Liver (tissue), 9 donors: Measurements from ENCODE around the gene SEMA3G. TPM values are rescaled to one million over a fixed set of nuclear protein-coding genes. Genes with fewer than 3 reads are reported as not detected.

Source experiments
- DNase-seq: peaks from one replicate; pipeline ENCODE4 v3.0.0-alpha.2; 2017; ENCODE audit warnings: low spot score
- H3K27ac ChIP-seq, 2 donors: one replicate each; pipeline ENCODE4 v1.7.0; 2013; ENCODE audit warnings: inconsistent platforms in 2 of 2, low read length in 2 of 2, control low read depth in 1 of 2, low read depth in 1 of 2, mild to moderate bottlenecking in 1 of 2
- H3K27me3 ChIP-seq, 4 donors: one replicate each; pipeline versions ENCODE4 v1.6.1 to v1.7.0; 2013; ENCODE audit warnings: low read length in 3 of 4, inconsistent platforms in 1 of 4, mild to moderate bottlenecking in 1 of 4, moderate library complexity in 1 of 4; ENCODE audit not compliant: control insufficient read depth in 4 of 4, insufficient read depth in 4 of 4
- H3K36me3 ChIP-seq, 4 donors: one replicate each; pipeline versions ENCODE4 v1.6.1 to v1.7.0; 2013; ENCODE audit warnings: low read length in 3 of 4, mild to moderate bottlenecking in 3 of 4, low read depth in 1 of 4, moderate library complexity in 1 of 4; ENCODE audit not compliant: control insufficient read depth in 4 of 4, insufficient read depth in 3 of 4
- H3K4me1 ChIP-seq, 4 donors: one replicate each; pipeline versions ENCODE4 v1.6.1 to v1.7.0; 2013; ENCODE audit warnings: low read length in 3 of 4, mild to moderate bottlenecking in 3 of 4, moderate library complexity in 1 of 4; ENCODE audit not compliant: control insufficient read depth in 4 of 4, insufficient read depth in 4 of 4
- H3K4me3 ChIP-seq, 3 donors: one replicate each; pipeline versions ENCODE4 v1.6.1 to v1.7.0; 2013; ENCODE audit warnings: low read length in 3 of 3, control low read depth in 1 of 3, low read depth in 1 of 3, mild to moderate bottlenecking in 1 of 3
- H3K9ac ChIP-seq, 2 donors: one replicate each; pipeline ENCODE4 v1.7.0; 2013; ENCODE audit warnings: low read length in 2 of 2, mild to moderate bottlenecking in 2 of 2, moderate library complexity in 2 of 2, control low read depth in 1 of 2, low read depth in 1 of 2
- H3K9me3 ChIP-seq, 4 donors: one replicate each; pipeline versions ENCODE4 v1.6.1 to v1.7.0; 2013; ENCODE audit warnings: low read length in 3 of 4; ENCODE audit not compliant: control insufficient read depth in 4 of 4
- ATF3 ChIP-seq: IDR thresholded peaks from 2 replicates; pipeline ENCODE4 v1.6.1; 2016; ENCODE audit warnings: antibody characterized with exemption
- CTCF ChIP-seq: fragments of 150-350 bp; IDR thresholded peaks from 2 replicates; pipeline ENCODE4 v1.5.1; 2017; ENCODE audit warnings: improper control_type of control experiment, low read depth, low read length; ENCODE audit not compliant: missing input control
- EGR1 ChIP-seq, 2 donors: IDR thresholded peaks; 2 replicates each; pipeline ENCODE4 v1.6.1; 2016 to 2018; ENCODE audit warnings: antibody characterized with exemption in 2 of 2, low read depth in 2 of 2
- FOXA1 ChIP-seq: IDR thresholded peaks from 2 replicates; pipeline ENCODE4 v1.6.1; 2016; ENCODE audit warnings: antibody characterized with exemption
- FOXA2 ChIP-seq: IDR thresholded peaks from 2 replicates; pipeline ENCODE4 v1.6.1; 2016; ENCODE audit warnings: antibody characterized with exemption
- GABPA ChIP-seq, 2 donors: IDR thresholded peaks in 1 of 2; conservative IDR thresholded peaks in 1 of 2; 2 replicates each; pipeline ENCODE4 v1.6.1; 2016; ENCODE audit warnings: antibody characterized with exemption in 2 of 2, mild to moderate bottlenecking in 1 of 2, moderate library complexity in 1 of 2
- HNF4A ChIP-seq, 2 donors: conservative IDR thresholded peaks; 2 replicates each; pipeline ENCODE4 v1.6.1; 2016; ENCODE audit warnings: antibody characterized with exemption in 2 of 2, mild to moderate bottlenecking in 2 of 2
- HNF4G ChIP-seq: IDR thresholded peaks from 2 replicates; pipeline ENCODE4 v1.6.1; 2016; ENCODE audit warnings: antibody characterized with exemption
- MAX ChIP-seq: IDR thresholded peaks from 2 replicates; pipeline ENCODE4 v1.6.1; 2016; ENCODE audit warnings: antibody characterized with exemption
- NR2F2 ChIP-seq: IDR thresholded peaks from 2 replicates; pipeline ENCODE4 v1.6.1; 2016; ENCODE audit warnings: antibody characterized with exemption
- RAD21 ChIP-seq, 2 donors: IDR thresholded peaks; 2 replicates each; pipeline ENCODE4 v1.6.1; 2016; ENCODE audit warnings: antibody characterized with exemption in 2 of 2, mild to moderate bottlenecking in 2 of 2
- REST ChIP-seq: IDR thresholded peaks from 2 replicates; pipeline ENCODE4 v1.6.1; 2016; ENCODE audit warnings: antibody characterized with exemption, mild to moderate bottlenecking
- SP1 ChIP-seq: IDR thresholded peaks from 2 replicates; pipeline ENCODE4 v1.6.1; 2018; ENCODE audit warnings: antibody characterized with exemption, mild to moderate bottlenecking
- TAF1 ChIP-seq: conservative IDR thresholded peaks from 2 replicates; pipeline ENCODE4 v1.6.1; 2016; ENCODE audit warnings: antibody characterized with exemption, mild to moderate bottlenecking
- YY1 ChIP-seq: IDR thresholded peaks from 2 replicates; pipeline ENCODE4 v1.6.1; 2016; ENCODE audit warnings: antibody characterized with exemption, mild to moderate bottlenecking
- ZBTB33 ChIP-seq: IDR thresholded peaks from 2 replicates; pipeline ENCODE4 v1.6.1; 2016; ENCODE audit warnings: antibody characterized with exemption
- WGBS: extraction: QIAGEN DNeasy Blood & Tissue Kit; methylation state at CpG from one replicate; pipeline ENCODE4 v1.1.7; 2013; 5-methylcytosine and 5-hydroxymethylcytosine counted together
- polyA plus RNA-seq, 2 donors: library from polyadenylated mRNA; stranded (reverse) in 1 of 2; unstranded in 1 of 2; fragments of 200-250 nt in 1 of 2; fragments of >200 nt in 1 of 2; fragmentation: Nextera tagmentation in 1 of 2; extraction: Ambion mirVana in 1 of 2; gene quantifications; one replicate each; pipeline versions ENCODE4 v1.2.1 to v1.2.3, GENCODE V29; 2013 to 2015
- total RNA-seq, 2 donors: library from RNA; depleted of rRNA; stranded (reverse); fragments of >200 nt; gene quantifications; one replicate each; pipeline ENCODE4 v1.2.3, GENCODE V29; 2014
- donor health status: healthy.
- donor health status: healthy.
- donor health status: healthy.
- donor health status: healthy.
- donor health status: healthy.

SEMA3G gene
- total and polyA plus RNA-seq, 4 donors = 0.47 to 1.2 (median 0.74) TPM

- 96% methylated on average over 10 of the region's 10 CpGs for WGBS
These were observed 50.0 kb downstream of the SEMA3G start for GRCh38 chr3:52394751-52395502.

GRCh38 chr3:52393959-52394670, 50.8 kb downstream of the SEMA3G start:
- H3K9ac ChIP-seq = no peak overlapping the region
- TF ChIP-seq CTCF = no peak
- no peak for TF ChIP-seq FOXA1
- no peak for TF ChIP-seq NR2F2
- TF ChIP-seq ZBTB33 = no peak
- TF ChIP-seq HNF4A (conservative IDR thresholded peaks at IDR 0.05) = no peak
- TF ChIP-seq SP1 = no peak
- TF ChIP-seq RAD21 (IDR thresholded peaks at IDR 0.05) = no peak
- no peak for TF ChIP-seq TAF1
- TF ChIP-seq HNF4G = no peak
- no peak for TF ChIP-seq MAX
- TF ChIP-seq REST = no peak
- TF ChIP-seq EGR1 (IDR thresholded peaks at IDR 0.05; ENCODE audit: low read depth in 2 of 2) = no peak
- TF ChIP-seq ATF3 = no peak
- TF ChIP-seq GABPA (IDR thresholded peaks at IDR 0.05 in 1 of 2, conservative IDR thresholded peaks at IDR 0.05 in 1 of 2) = no peak
- TF ChIP-seq YY1 = no peak
- no peaks in the 10 kb centered on the region for H3K4me1 ChIP-seq
- DNase-seq = no peak
- no peaks in the 10 kb centered on the region for H3K9me3 ChIP-seq
- no peak overlapping the region for H3K4me3 ChIP-seq
- H3K36me3 ChIP-seq = peaks cover 6 to 65% (median 25%) of the 10 kb centered on the region in 4 donors
- 96% methylated on average over 18 of the region's 18 CpGs for WGBS
- H3K27ac ChIP-seq = no peak overlapping the region
- H3K27me3 ChIP-seq = no peaks in the 10 kb centered on the region

More at GRCh38 chr3:52394751-52395502, 50.0 kb downstream of the SEMA3G start:
- Histone ChIP-seq H3K27me3 (no peaks in the 10 kb centered on the region), H3K4me1 (no peaks in the 10 kb centered on the region), H3K27ac (no peak overlapping the region), H3K9ac (no peak overlapping the region), H3K36me3 (peaks cover 6 to 68% (median 28%) of the 10 kb centered on the region in 4 donors), H3K9me3 (no peaks in the 10 kb centered on the region), H3K4me3 (no peak overlapping the region)
- TF ChIP-seq YY1 (no peak), FOXA2 (no peak), GABPA (IDR thresholded peaks at IDR 0.05 in 1 of 2, conservative IDR thresholded peaks at IDR 0.05 in 1 of 2) (no peak)
- no peak for DNase-seq
